Activated T-cell treated with anti-CD3 and anti-CD28 coated beads for 4 hours (primary cell): ENCODE results near the gene RCOR1.
"Not testable (repeated sequence)": the region's sequence is repeated elsewhere in the genome, so short reads cannot be mapped to it uniquely, and the experiment has no call there.

Source experiments
- DNase-seq: peaks from one replicate; pipeline ENCODE4 v3.0.0-alpha.2; 2020

The RCOR1 gene

DNA sequence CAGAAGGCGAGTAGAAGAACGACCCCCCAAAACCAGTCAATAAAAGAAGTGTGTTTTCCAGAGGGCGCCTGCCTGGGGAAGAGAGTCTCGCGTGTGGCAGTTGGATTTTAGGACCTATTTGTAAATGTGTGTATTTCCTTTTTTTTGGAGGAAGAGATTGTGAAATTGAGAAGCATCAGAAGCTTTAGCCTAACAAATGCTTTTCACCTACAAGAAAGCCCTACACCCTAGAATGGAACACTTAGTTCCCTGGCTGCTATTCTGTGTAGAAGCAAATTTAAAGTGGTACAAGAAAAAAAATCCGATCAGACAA lies 1.3 kb downstream of the RCOR1 start:
- no peak for DNase-seq

- peak; percentile 40 for DNase-seq
Measured at GRCh38 chr14:102594514-102595175, 2.2 kb downstream of the RCOR1 start.

- DNase-seq = no peak
Measured at GRCh38 chr14:102601378-102601925, 9.0 kb downstream of the RCOR1 start.

- no peak for DNase-seq
Measured at GRCh38 chr14:102602421-102603292, 10.2 kb downstream of the RCOR1 start.

GRCh38 chr14:102603293-102603907 lies 11.0 kb downstream of the RCOR1 start:
- DNase-seq = no peak

GRCh38 chr14:102604183-102604582 lies 11.7 kb downstream of the RCOR1 start:
- DNase-seq = no peak

DNA sequence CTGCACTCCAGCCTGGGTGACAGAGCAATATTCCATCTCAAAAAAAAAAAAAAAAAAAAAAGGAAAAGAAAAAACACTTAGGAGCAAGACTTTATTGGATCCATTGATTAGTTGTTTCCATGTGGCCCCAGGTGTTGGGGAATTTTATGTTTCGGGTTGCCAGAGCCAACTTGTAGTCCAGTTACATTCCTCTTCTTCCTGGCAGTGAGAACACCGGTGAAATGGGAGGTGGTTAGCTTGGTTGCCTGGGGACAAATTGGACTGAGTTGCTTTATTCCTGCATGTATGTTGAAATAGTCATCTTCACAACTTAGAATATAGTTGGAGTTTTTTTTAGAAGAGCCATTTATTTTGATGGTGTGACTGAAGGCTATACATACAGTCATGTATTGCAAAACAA lies 12.6 kb downstream of the RCOR1 start:
- no peak for DNase-seq

GRCh38 chr14:102606296-102606695 lies 13.8 kb downstream of the RCOR1 start:
- DNase-seq = no peak

DNA sequence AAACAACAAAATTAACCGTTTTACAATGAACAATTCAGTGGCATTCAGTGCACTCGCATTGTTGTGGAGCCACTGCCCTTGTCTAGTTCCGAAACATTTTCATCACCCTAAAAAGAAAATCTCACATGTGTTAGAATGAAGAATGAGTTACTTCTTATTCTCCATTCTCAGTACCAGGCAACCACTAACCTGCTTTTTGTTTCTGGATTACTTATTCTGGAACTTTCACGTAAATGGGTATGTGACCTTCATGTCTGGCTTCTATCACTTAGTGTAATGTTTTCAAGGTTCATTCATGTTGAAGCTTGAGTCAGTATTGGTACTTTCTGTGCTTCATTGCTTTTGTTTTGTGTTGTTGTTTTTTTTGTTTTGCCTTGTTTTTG lies 15.6 kb downstream of the RCOR1 start:
- DNase-seq = no peak

GRCh38 chr14:102610968-102611811 lies 18.7 kb downstream of the RCOR1 start:
- DNase-seq = no peak

- DNase-seq = no peak
Measured at GRCh38 chr14:102616318-102616717, 23.9 kb downstream of the RCOR1 start.

DNA sequence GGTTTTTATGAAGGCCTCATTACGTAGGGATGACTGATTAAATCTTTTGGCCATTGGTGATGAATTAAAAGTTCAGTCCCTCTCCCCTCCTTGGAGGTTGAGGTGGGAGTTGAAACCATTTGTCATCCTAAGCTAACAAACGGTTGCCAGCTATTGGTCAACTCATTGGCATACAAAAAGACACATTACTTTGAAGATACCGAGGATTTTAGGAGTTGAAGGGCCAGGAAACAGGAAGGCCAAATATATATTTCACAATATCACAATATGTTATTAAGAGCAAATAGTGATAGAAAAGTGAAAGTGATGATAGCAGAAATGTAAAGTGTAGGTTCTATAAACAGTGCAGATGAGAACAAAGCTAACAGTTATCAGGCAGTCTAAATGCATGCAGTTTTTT lies 24.4 kb downstream of the RCOR1 start:
- DNase-seq = no peak

DNA sequence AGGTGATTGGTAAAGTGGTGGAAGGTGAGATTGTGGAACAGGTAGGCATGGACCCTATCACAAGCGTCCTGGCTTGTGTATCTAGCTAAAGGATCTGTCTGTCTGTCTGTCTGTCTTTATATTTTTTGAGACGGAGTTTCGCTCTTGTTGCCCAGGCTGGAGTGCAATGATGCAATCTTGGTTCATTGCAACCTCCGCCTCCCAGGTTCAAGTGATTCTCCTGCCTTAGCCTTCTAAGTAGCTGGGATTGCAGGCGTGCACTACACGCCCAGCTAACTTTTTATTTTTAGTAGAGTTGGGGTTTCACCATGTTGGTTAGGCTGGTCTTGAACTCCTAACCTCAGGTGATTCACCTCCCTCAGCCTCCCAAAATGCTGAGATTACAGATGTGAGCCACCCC lies 26.6 kb downstream of the RCOR1 start:
- not testable (repeated sequence) for DNase-seq

DNA sequence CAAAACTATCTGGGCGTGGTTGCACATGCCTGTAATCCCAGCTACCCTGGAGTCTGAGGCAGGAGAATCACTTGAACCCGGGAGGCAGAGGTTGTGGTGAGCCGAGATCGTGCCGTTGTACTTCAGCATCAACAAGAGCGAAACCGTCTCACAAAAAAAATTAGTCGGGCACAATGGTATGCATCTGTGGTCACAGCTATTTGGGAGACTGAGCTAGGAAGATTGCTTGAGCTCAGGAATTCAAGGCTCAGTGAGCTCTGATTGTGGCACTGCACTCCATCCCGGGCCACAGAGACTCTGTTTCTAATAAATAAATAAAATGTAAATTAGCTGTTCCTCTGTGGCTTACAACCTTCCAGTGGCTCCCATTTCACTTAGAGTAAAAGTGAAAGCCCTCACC lies 28.0 kb downstream of the RCOR1 start:
- no peak for DNase-seq

- DNase-seq = no peak
Measured at GRCh38 chr14:102622262-102622885, 29.9 kb downstream of the RCOR1 start.

GRCh38 chr14:102624666-102625065 lies 32.2 kb downstream of the RCOR1 start:
- DNase-seq = no peak

- DNase-seq = no peak
Measured at GRCh38 chr14:102625564-102626296, 33.3 kb downstream of the RCOR1 start.

DNA sequence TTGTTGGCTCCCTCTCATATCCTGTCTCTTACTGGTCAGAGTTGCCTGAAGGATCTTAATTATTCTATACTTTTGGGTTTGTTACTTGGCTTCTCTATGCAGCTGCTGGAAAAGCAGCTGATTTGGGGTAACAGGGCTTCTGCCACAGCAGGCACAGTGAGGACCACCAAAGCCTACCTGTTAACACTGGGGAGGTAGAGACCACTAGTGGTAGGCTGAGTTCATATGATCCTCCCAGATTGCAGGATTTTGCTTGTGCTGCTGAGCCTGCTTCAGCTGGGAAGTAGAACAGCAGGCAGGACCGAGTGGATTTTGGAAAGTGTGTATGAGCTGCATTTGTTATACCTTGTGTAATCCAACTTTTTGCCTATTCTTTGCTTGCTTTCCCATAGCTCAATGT lies 34.1 kb downstream of the RCOR1 start:
- DNase-seq = no peak

DNA sequence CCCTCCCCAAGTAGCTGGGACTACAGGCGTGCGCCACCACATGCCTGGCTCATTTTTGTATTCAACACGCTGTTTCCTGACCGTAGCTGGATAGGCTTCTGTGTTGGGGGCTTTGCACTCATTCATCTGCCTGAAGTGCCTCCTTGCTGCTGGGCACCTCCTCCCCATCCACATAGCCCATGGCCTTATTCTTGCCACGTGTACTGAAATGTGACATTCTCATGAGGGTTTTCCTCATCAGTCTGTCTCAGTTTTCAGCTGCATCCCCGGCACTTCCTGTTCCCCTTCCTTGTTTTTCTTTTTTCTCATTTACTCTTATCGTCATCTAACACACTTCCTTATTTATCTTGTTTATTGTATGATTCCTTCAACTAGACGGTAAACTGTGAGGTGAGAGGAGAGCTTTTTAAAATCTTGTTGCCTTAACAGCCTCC lies 36.6 kb downstream of the RCOR1 start:
- no peak for DNase-seq

DNA sequence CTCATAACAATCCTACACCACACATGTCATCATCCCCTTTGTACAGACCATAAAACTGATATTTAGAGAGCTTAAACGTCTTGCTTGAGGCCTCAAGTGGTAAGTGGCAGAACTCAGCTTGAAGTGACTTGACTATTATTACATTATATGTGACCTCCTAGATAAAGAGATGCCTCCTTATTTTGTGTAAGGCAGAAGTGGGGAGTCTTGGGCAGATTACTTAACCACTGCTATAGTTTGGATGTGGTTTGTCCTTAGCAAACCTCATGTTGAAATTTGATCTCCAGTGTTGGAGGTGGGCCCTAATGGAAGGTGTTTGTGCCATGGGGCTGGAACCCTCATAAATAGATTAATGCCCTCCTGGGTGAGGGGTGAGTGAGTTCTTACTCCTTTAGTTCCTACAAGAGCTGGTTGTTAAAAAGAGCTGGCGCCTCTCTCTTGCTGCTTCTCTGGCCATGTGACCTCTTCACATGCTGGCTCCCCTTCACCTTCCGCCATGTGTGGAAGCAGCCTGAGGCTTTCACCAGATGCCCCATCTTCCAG lies 37.4 kb downstream of the RCOR1 start:
- no peak for DNase-seq

DNA sequence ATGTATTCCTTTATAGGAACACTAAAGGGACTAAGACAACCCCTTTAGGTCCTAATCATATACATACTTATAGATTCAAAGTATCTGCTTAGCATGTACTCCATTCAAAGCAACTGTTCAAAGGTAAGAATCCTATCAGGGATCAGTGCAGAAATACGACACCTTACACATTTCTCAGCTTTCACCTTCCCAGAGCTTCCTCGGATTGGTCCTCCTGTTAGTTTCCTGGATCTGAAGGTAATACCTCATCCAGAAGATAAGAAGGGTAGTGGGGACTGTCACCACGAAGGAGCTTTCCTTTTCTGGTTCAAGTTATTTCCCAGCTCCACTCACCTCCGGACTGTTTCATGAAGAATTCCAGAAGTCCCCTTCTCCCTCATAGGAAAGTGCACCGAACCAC lies 38.0 kb downstream of the RCOR1 start:
- DNase-seq = no peak
